ENCODE data around the gene STK38.

The STK38 gene

DNA sequence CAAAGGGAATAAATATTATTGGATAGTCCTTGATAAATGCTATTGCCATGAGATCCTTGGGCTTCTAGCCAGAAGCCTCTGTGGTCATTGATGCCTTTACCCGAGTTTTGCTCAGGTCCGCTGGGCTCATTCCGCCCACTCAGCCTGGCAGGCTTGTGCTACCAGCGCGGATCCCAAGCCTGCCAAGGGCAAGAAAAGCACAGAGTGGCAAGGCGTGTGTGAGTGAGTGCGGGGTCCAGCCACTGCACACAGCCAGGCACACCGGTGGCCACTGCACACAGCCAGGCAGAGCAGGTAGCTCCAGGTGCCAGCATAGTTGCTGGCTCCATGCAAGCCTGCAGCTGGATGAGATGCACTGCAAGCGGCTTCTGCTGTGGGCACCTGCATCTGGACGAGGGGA, 38.7 kb downstream of the STK38 start:
- TF ChIP-seq, protein P1, sequence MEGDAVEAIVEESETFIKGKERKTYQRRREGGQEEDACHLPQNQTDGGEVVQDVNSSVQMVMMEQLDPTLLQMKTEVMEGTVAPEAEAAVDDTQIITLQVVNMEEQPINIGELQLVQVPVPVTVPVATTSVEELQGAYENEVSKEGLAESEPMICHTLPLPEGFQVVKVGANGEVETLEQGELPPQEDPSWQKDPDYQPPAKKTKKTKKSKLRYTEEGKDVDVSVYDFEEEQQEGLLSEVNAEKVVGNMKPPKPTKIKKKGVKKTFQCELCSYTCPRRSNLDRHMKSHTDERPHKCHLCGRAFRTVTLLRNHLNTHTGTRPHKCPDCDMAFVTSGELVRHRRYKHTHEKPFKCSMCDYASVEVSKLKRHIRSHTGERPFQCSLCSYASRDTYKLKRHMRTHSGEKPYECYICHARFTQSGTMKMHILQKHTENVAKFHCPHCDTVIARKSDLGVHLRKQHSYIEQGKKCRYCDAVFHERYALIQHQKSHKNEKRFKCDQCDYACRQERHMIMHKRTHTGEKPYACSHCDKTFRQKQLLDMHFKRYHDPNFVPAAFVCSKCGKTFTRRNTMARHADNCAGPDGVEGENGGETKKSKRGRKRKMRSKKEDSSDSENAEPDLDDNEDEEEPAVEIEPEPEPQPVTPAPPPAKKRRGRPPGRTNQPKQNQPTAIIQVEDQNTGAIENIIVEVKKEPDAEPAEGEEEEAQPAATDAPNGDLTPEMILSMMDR (IDR thresholded peaks at IDR 0.05; ENCODE audit: extremely low read depth, missing control alignments) = no peak
- no peak for DNase-seq (ENCODE audit: low spot score)

DNA sequence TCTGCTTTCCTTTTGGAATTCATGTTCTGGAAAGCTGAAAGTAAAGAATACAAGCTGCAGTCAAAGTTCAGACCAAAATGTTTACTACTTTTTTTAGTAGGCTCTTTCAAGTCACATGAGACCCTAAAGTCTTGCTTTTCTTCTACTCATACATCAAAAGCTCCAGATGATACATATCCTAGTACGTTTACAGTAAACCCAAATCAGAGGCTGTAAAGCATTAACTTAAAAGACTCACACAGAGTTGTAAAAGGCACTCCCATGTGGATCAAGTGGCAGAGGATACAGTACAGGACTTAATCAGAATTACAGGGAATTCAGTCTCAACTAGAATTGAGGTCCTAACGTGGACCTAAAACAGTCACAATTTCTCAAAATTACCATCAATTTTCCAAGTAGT, 40.7 kb downstream of the STK38 start:
- TF ChIP-seq, protein P1 (IDR thresholded peaks at IDR 0.05; ENCODE audit: extremely low read depth, missing control alignments) = no peak
- no peak for DNase-seq (ENCODE audit: low spot score)

DNA sequence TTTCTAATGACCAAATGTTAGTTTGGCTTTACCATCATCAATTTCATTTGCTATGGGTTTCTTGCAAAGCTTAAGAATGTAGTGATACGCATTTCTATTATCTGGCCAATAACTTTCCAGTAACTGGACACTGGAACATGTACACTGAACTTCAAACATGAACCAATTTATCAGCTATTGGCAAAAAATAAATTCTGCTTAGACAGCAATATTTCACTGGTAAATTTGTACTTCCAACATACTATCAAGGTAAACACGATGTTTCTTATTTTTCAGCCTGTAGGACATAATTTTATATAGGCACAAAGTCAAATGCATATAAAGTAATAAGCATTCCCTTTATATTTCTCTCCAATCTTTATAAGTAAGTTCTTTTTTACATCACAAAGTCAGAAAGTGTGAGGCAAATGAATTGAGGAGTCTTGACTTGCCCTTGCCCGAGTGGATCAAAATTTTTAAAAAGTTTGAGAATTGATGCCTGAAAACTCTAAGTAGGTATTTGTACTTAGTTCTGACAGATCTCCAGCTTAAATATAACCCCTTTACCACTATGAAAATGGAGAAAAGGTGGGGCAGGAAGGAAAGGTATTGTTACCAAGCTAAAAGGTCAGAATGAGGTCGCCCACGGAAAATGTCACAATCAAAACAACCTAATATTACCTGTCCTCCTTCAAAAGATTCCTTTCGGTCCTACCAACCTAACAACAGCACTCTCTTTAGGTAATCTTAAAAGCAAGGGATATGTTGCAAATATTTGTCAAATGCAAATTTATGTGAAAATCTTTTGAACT, 41.3 kb downstream of the STK38 start:
- no peak for DNase-seq (ENCODE audit: low spot score)

DNA sequence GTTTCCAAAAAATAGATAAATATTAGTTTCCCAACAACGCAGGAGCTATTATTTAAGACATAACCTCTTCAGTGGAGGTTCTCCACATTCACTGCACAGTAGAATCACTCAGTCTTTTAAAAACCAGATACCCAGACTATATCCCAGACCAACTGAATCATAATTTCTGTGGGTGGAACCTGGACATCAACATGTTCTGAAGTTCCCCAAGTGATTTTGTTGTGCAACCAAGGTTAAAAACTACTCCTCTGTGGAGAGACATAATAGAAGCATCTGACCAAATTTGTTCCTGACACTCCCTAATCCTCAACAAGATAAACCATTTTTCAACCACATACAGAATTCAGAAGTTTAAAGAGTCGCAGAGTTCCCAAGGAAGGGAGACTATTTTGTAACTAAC, 42.3 kb downstream of the STK38 start:
- TF ChIP-seq, protein P1 (IDR thresholded peaks at IDR 0.05; ENCODE audit: extremely low read depth, missing control alignments) = no peak
- no peak for DNase-seq (ENCODE audit: low spot score)

More for the DNA sequence above, 41.3 kb downstream of the STK38 start:
- TF ChIP-seq, protein P1 (IDR thresholded peaks at IDR 0.05; ENCODE audit: extremely low read depth, missing control alignments) = no peak

DNA sequence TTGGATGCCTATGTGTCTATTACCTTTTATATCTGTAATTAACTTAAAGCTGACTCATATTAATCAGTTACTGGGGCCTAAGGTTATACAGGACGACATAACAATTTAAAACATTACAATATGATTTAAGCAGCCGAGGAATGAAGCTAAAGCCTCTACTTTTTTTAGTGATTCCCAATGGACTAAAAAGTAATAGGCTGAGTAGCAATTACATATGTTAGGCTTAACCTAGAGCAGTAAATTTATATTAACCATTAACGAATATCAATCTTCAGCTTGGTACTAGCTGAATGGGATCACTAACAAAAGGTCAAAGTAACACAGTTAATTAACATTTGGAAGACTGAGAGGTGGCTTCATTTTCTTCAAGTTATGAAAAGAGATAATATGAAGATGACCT, 43.1 kb downstream of the STK38 start:
- no peak for DNase-seq (ENCODE audit: low spot score)
- TF ChIP-seq, protein P1 (IDR thresholded peaks at IDR 0.05; ENCODE audit: extremely low read depth, missing control alignments) = no peak

DNA sequence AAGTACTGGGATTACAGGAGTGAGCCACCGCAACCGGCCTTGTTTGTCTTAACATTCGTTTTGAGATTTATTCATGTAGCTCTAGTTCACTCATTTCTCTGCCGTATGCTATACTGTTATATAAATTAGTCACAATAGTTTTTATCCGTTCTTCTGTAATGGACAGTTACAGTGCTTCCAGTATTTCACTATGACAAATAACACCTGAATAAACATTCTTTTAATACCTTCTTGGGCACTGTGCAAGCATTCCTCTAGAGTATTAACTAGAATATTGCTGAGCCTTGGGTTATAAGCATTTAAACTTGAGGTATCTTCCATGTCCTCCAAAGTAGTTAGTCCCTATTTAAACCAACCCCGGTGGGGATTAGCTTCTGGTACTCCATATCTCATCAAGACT, 45.6 kb downstream of the STK38 start:
- TF ChIP-seq, protein P1 (IDR thresholded peaks at IDR 0.05; ENCODE audit: extremely low read depth, missing control alignments) = no peak
- DNase-seq (ENCODE audit: low spot score) = no peak

DNA sequence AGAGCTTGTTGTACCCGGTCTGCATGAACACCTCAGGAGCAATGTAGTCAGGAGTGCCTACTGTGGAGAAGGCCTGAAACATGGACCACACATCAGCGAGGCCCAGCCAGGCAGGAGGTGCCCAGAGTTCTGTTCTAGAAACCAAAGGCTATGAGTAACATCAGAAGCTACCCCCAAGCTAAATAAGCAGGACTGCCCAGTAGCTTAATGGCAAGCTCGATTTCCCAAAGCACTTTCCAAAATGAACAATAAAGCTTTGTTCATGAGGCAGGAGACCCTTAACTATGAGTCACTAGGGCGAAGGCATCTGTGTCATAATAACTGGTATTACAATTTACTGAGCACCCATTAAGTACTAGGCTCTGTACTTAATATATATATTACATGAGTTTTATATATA, 47.4 kb downstream of the STK38 start:
- TF ChIP-seq, protein P1 (IDR thresholded peaks at IDR 0.05; ENCODE audit: extremely low read depth, missing control alignments) = no peak
- no peak for DNase-seq (ENCODE audit: low spot score)

Data from GM20000 (cell line).